ENCODE data around the gene FRMD4A. TPM values are rescaled to one million over a fixed set of nuclear protein-coding genes. Genes with fewer than 3 reads are reported as not detected.

The FRMD4A gene
- total and polyA plus RNA-seq, 10 of the 15 experiments (the other 5 are each of a cell fraction or from before 2014, with no cell fraction given) = 17.8 to 75.2 (median 39.1) TPM

GRCh38 chr10:13885238-13885990, 445.3 kb downstream of the FRMD4A start:
- no TSS peak for BruUV-seq (replicated peaks)
- SMC1A ChIA-PET (ENCODE audit: uncharacterized antibody, unreplicated experiment) = interaction anchor here (0.7 to 1.2 kb wide), 2 partner anchors 8 to 215 kb away, joined by 3 to 4 read pairs; no protein-coding TSS in a partner anchor
- WGBS (ENCODE audit: insufficient coverage, insufficient replicate concordance, low lambda C conversion rate, missing lambda C conversion rate) = 53% methylated on average over 9 of the region's 9 CpGs
- intact Hi-C loops (cut with micrococcal nuclease; ENCODE audit: unreplicated experiment) (no loop called here), in situ Hi-C loops (cut with MboI) (no loop called here)
- H3K9ac ChIP-seq (ENCODE audit: control insufficient read depth, insufficient read depth, low read length) = no peak overlapping the region
- peaks cover 14% of the 10 kb centered on the region for H3K4me1 ChIP-seq (ENCODE audit: control insufficient read depth, insufficient read depth, low read length)
- H3K36me3 ChIP-seq (ENCODE audit: control insufficient read depth in 2 of 2, insufficient read depth in 2 of 2, low read length in 1 of 2) = no peaks in the 10 kb centered on the region; a peak in 1 of 4 replicates
- no peak for ATAC-seq
- CTCF ChIA-PET = interaction anchor here (0.8 to 0.9 kb wide), 2 partner anchors 27 to 82 kb away, joined by 3 to 5 read pairs; no protein-coding TSS in a partner anchor
- H3K4me3 ChIP-seq = no peak overlapping the region
- no peak overlapping the region for H3K4me2 ChIP-seq (ENCODE audit: control insufficient read depth, insufficient read depth)
- DNase-seq (ENCODE audit: low read depth, low spot score) = no peak
- RAD21 ChIA-PET (ENCODE audit: unreplicated experiment) = interaction anchor here (1.4 kb wide), 1 partner anchor 85 kb away, joined by 4 read pairs; no protein-coding TSS in a partner anchor
- POLR2A ChIA-PET = no interaction called here
- H3K79me2 ChIP-seq (ENCODE audit: control insufficient read depth, insufficient read depth, low read length) = no peaks in the 10 kb centered on the region; the same call in 1 of the 2 replicates
- H4K20me1 ChIP-seq (ENCODE audit: control insufficient read depth, insufficient read depth) = no peaks in the 10 kb centered on the region; the same call in 1 of the 2 replicates
- FAIRE-seq = no peak
- H3K27ac ChIP-seq (ENCODE audit: control insufficient read depth, insufficient read depth) = no peak overlapping the region
- H2AFZ ChIP-seq (ENCODE audit: control insufficient read depth, low read depth, low read length) = no peak overlapping the region
- no peaks in the 10 kb centered on the region for H3K9me3 ChIP-seq (replicated peaks; ENCODE audit: control insufficient read depth, insufficient read depth, low read length)
- TF ChIP-seq CBFB (IDR thresholded peaks at IDR 0.05; ENCODE audit: low read depth) (no peak), NR2C1 (IDR thresholded peaks at IDR 0.05) (no peak), RUNX3 (IDR thresholded peaks at IDR 0.05; ENCODE audit: low read length) (no peak), WRNIP1 (IDR thresholded peaks at IDR 0.05; ENCODE audit: borderline replicate concordance, low read depth, low read length) (no peak), ZNF622 (IDR thresholded peaks at IDR 0.05) (no peak), SIN3A (IDR thresholded peaks at IDR 0.05; ENCODE audit: low read depth, low read length) (no peak), ZBTB4 (CRISPR knock-in tag; IDR thresholded peaks at IDR 0.05) (no peak), MTA3 (IDR thresholded peaks at IDR 0.05; ENCODE audit: borderline replicate concordance, low read length) (no peak), RAD21 (IDR thresholded peaks at IDR 0.05; ENCODE audit: insufficient read depth, low read depth, low read length) (no peak), JUND (IDR thresholded peaks at IDR 0.05; ENCODE audit: low read depth, low read length) (no peak)
- 0 out of 4 replicates have a peak, but pooled peaks cover 0 to 4% of the 10 kb centered on the region in 2 experiments for H3K27me3 ChIP-seq (replicated peaks in 1 of 2; ENCODE audit: control insufficient read depth in 2 of 2, insufficient read depth in 2 of 2, low read length in 1 of 2)

All from GM12878 (cell line).